KMS-11 (cell line): ENCODE results near the gene HLF.

ENCODE experiments used
- H2AFZ ChIP-seq: fragments of 200-600 bp; sonication (generic); 2 replicates; pipeline ENCODE4 v1.6.1; 2016; ENCODE audit warnings: antibody characterized with exemption, mixed run types, low read depth
- H3K27ac ChIP-seq: fragments of 200-600 bp; sonication (generic); 2 replicates; pipeline ENCODE4 v1.6.1; 2016; ENCODE audit warnings: mild to moderate bottlenecking, mixed run types
- H3K27me3 ChIP-seq: fragments of 200-600 bp; sonication (generic); 2 replicates; pipeline ENCODE4 v1.6.1; 2017; ENCODE audit warnings: mild to moderate bottlenecking, low read depth, mixed run types, moderate library complexity; ENCODE audit not compliant: insufficient read depth
- H3K36me3 ChIP-seq: fragments of 200-600 bp; sonication (generic); 2 replicates; pipeline ENCODE4 v1.6.1; 2017; ENCODE audit warnings: mild to moderate bottlenecking, mixed run types; ENCODE audit not compliant: insufficient read depth
- H3K4me1 ChIP-seq: fragments of 200-600 bp; sonication (generic); 2 replicates; pipeline ENCODE4 v1.6.1; 2016; ENCODE audit warnings: mild to moderate bottlenecking, low read depth, mixed run types; ENCODE audit not compliant: poor library complexity, severe bottlenecking
- H3K4me2 ChIP-seq: fragments of 200-600 bp; sonication (generic); 2 replicates; pipeline ENCODE4 v1.7.0; 2016; ENCODE audit warnings: mild to moderate bottlenecking, mixed run types
- H3K4me3 ChIP-seq: fragments of 200-600 bp; sonication (generic); IDR thresholded peaks from 2 replicates; pipeline ENCODE4 v1.6.1; 2017; ENCODE audit warnings: low read depth, low read length, mixed read lengths; ENCODE audit not compliant: insufficient read depth
- H3K79me2 ChIP-seq: fragments of 200-600 bp; sonication (generic); 2 replicates; pipeline ENCODE4 v1.6.1; 2016; ENCODE audit warnings: low read depth, mixed run types; ENCODE audit not compliant: insufficient read depth
- H3K9ac ChIP-seq: fragments of 200-600 bp; sonication (generic); 2 replicates; pipeline ENCODE4 v1.6.1; 2016; ENCODE audit warnings: mild to moderate bottlenecking, mixed run types
- H4K20me1 ChIP-seq: fragments of 200-600 bp; sonication (generic); 2 replicates; pipeline ENCODE4 v1.6.1; 2016; ENCODE audit warnings: mild to moderate bottlenecking, mixed run types; ENCODE audit not compliant: insufficient read depth
- CTCF ChIP-seq: fragments of 200-600 bp; sonication (generic); conservative IDR thresholded peaks from 2 replicates; pipeline ENCODE4 v1.6.1; 2017; ENCODE audit warnings: low read depth, mild to moderate bottlenecking, antibody characterized with exemption, low read length, moderate library complexity, mixed read lengths

Gene HLF

DNA sequence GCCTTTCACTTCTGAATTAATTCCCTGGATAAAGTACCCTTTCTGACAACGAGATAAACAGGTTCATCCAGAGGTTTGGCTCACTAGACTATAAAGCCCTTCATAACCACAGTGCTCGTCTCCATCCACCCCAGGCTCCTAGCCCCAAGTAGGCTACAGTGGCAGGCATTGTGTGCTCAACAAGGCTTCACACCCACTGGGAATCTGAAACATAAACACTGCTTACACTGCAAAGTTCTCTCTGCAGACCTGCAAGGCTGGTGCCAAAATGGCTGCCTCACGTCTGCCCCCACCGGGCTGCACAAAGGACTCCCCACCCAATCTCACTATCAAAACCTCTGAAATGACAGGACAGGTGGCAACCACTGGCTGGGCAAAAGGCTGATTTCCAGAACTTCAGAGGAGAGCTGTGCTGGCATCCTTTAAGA lies 5.1 kb upstream of the HLF start:
- H3K4me3 ChIP-seq = no peak overlapping the region
- no peaks in the 10 kb centered on the region for H4K20me1 ChIP-seq
- no peak for TF ChIP-seq CTCF
- no peaks in the 10 kb centered on the region for H3K27me3 ChIP-seq
- H3K4me1 ChIP-seq = no peaks in the 10 kb centered on the region
- no peak overlapping the region for H3K9ac ChIP-seq
- H3K27ac ChIP-seq = no peak overlapping the region
- no peak overlapping the region for H3K4me2 ChIP-seq
- H3K36me3 ChIP-seq = no peaks in the 10 kb centered on the region
- H2AFZ ChIP-seq = no peak overlapping the region
- H3K79me2 ChIP-seq = no peaks in the 10 kb centered on the region

DNA sequence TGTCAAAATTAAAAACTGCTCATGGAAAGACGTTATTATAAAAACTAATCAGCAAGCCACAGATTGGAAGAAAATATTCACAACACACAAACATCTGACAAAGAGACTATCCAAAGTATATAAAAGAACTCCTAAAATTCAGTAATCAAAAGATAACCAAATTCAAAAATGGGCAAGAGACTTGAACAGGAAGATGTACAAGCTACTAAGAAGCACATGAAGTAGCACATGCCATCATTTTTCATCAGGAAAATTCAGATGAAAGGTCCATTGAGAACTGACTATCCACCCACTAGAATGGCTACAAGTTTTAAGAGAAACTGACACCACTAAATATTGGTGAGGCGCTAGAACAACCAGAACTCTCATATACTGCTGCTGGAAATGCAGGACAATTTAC lies 3.4 kb upstream of the HLF start:
- Histone ChIP-seq H3K9ac (no peak overlapping the region), H3K4me1 (no peaks in the 10 kb centered on the region), H3K36me3 (no peaks in the 10 kb centered on the region), H4K20me1 (no peaks in the 10 kb centered on the region), H3K27ac (no peak overlapping the region), H3K4me3 (no peak overlapping the region), H3K27me3 (no peaks in the 10 kb centered on the region), H2AFZ (no peak overlapping the region), H3K79me2 (no peaks in the 10 kb centered on the region), H3K4me2 (no peak overlapping the region)
- no peak for TF ChIP-seq CTCF

DNA sequence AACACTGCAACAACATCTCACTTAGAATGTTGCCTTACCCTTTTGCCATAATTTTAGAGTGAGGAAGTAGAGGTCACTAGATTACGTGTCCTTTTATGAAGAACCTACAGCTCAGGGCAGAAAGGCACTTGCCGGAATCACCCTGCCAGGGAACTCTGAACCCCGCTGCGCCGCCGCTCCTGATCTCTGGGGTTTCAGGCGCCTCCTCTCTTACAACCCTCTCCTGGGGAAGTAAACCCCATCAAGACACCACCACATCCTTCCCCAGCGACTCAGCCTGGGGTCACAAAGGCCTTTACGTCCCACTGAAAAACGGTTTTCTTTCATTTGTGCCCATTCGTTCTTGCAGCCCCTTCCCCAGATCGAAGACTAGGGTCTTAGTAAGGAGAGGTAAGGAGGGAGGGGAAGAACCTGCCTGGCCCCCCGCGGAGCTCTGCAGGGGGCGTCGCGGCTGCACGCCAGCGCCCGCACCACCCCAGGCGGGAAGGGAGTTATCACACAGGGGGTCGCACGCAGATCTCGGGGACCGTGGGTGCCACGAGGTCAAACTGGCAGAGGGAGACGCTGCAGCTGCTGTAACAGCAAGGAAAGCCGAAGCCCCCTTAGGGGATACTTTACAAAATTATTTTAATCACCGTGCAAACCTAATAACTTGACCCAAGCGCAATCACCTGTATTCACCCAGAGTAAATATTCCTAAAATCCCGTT lies 1.0 kb upstream of the HLF start:
- Histone ChIP-seq H3K79me2 (no peaks in the 10 kb centered on the region), H3K4me1 (no peaks in the 10 kb centered on the region), H3K27ac (no peak overlapping the region), H2AFZ (peak overlapping the region; percentile 85), H3K9ac (peak overlapping the region; percentile 12; the same call in 1 of the 2 replicates), H3K27me3 (no peaks in the 10 kb centered on the region), H3K4me3 (no peak overlapping the region), H3K4me2 (peak overlapping the region; percentile 62), H3K36me3 (no peaks in the 10 kb centered on the region), H4K20me1 (no peaks in the 10 kb centered on the region)
- TF ChIP-seq CTCF = no peak

- H4K20me1 ChIP-seq = no peaks in the 10 kb centered on the region
- no peaks in the 10 kb centered on the region for H3K36me3 ChIP-seq
- H2AFZ ChIP-seq = peak overlapping the region; percentile 85
- no peaks in the 10 kb centered on the region for H3K79me2 ChIP-seq
- TF ChIP-seq CTCF = no peak
- no peak overlapping the region for H3K27ac ChIP-seq
- H3K4me2 ChIP-seq = peak overlapping the region; percentile 62
- no peaks in the 10 kb centered on the region for H3K27me3 ChIP-seq
- H3K4me3 ChIP-seq = no peak overlapping the region
- peak overlapping the region; percentile 12; the same call in 1 of the 2 replicates for H3K9ac ChIP-seq
- H3K4me1 ChIP-seq = no peaks in the 10 kb centered on the region
These were observed 499 bp upstream of the HLF start for GRCh38 chr17:55264278-55264644.
